HG02763 (cell line): Measurements from ENCODE around the gene BCAS4.

Experiments used
- ATAC-seq: cut with Tn5 transposase; IDR thresholded peaks from one replicate; pipeline ENCODE4 v1.9.1; 2021; ENCODE audit warnings: mild to moderate bottlenecking, moderate library complexity; ENCODE audit not compliant: unreplicated experiment

The BCAS4 gene

DNA sequence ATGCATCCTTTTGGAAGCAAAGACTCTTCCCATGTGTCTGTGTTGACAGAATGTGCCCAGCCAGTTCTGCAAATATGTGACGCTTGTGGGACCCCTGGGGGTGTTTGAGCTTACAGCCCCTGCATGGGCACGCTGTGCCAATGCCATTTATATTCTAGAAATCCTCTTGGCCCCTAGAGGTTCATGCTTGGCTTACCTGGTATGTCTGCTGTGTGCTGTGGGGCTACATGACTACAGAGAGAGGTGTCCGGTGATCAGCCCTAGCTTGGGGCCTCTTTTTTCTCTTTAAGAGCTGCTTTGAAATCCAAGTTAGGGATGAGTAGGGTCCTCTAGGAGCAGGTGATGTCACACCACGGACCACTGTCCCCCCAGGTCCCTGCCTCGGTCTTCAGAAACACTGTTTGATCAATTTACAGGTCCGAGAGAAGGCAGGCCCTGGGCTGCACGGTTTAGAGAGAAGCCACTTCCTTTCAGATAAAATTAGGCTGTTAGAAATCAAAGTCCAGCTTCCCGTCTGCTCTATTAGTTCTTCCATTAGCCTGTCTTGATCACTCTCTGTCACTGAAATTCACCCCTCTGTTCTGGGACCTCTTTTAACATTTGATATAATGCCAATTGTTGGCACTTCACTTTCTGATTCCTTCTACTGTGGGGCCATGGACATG is 26.5 kb downstream of the BCAS4 start:
- no peak for ATAC-seq

DNA sequence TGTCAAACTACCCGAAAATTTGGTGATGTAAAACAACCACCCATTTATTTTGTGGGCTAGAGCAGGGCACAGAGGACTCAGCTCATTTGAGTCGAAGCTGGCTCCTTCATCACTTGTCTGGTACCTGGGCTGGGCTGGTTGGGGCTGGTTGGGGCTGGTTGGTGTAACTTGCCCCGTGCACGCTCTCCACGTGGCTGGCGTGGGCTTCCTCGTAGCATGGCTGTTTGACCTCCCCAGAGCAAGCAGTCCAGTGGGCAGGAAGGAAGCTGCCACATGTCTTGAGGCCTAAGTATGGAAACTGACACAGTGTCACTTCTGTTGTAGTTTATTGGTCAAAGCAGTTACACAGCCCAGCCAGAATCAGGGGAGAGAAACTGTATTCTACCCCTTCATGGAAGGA is 27.1 kb downstream of the BCAS4 start:
- no peak for ATAC-seq

DNA sequence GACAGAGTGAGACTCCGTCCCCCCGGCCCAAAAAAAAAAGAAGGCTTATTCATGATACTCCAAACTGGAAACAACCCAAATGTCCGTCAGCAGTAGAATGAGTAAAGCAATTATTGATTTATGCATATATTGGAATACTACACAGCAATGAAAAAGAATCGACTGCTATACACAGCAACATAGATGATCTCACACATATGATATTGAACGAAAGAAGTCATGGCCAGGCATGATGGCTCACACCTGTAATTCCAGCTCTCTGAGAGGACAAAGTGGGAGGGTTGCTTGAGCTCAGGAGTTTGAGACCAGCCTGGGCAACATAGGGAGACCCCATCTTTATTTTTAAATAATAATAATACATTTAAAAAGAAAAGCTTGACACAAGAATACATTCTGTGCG is 28.5 kb downstream of the BCAS4 start:
- no peak for ATAC-seq

DNA sequence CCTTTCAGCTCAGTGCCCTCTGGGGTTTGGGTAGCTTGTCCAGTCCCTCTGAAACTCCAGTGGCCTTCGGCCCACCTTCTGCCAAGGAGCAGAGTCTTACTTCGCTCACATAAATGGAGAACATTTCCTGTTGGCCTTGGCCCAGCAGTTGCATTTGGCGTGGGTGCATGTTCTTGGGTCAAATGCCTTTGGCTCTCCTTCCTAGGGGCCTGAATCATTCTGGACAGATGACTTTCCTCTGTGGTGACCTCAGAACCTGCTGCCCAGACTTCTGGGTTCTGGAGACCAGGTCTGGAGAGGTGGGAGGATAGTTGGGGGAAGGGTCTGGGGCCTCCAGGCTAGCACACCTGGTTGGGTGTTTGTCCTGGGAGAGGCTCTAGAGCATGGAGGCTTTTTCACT is 29.3 kb downstream of the BCAS4 start:
- no peak for ATAC-seq

DNA sequence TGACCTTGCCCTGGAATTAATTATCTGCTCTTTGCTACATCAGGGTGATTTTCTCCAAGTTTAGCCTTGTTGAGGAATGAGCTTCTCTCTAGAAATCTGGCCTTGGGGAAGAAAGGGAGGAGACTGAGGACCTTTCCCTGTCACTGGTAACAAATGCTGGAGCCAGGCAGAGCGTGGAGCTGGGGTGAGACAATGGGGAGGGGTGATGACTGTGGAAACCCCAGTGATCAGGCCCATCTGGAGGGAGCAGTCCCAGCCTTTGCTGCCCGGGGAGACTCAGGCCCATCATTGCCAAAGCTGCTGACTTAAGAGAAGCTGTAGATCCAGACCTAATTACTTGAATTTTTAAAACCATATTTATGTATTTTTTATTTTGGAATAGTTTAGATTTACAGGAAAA is 31.3 kb downstream of the BCAS4 start:
- ATAC-seq = no peak

DNA sequence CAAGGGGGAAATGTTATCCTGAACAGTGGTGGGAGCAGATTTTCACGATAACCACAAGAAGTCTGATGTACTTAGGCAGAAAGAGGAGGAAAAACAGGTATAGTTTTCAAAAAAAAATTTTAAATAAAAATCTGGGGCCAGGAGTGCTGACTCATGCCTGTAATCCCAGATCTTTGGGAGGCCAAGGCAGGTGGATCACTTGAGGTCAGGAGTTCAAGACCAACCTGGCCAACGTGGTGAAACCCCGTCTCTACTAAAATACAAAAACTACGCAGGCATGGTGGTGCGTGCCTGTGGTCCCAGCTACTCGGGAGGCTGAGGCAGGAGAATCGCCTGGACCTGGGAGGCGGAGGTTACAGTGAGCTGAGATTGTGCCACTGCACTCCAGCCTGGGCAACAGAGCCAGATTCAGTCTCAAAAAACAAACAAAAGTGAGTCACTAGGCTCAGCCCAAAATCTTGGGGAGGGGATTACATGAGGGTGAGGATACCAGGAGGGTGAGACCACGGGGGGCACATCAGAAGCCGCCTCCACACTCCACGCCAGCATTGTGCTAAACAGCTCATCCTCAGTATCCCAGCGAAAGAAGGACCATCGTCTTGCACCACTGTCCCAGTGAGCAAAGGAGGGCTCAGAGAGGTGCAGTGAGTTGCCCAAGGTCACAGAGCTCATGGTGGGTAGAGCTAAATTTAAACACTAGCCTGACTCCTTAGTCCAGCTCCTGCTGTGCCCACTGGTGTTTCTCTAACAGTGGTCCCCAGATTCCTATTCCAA is 33.7 kb downstream of the BCAS4 start:
- ATAC-seq = no peak

DNA sequence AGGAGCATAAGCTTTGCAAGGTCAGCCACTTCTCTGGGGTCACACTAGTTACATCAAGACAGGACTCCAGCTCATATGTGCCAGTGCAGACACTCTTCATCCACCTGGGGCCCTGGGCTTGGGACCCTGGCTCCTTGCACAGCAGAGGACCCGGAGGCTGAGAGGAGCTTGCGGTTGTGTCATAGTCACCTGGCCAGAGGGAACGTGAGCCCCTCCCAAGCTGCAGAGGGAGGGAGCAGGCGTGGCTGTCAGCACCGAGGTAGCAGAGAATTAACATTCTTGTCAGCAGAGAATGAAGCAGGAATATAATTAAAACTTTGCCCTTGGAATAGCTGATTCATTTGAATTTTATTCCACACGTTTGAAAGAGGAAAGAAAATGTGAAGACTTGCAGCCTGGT is 36.8 kb downstream of the BCAS4 start:
- no peak for ATAC-seq

DNA sequence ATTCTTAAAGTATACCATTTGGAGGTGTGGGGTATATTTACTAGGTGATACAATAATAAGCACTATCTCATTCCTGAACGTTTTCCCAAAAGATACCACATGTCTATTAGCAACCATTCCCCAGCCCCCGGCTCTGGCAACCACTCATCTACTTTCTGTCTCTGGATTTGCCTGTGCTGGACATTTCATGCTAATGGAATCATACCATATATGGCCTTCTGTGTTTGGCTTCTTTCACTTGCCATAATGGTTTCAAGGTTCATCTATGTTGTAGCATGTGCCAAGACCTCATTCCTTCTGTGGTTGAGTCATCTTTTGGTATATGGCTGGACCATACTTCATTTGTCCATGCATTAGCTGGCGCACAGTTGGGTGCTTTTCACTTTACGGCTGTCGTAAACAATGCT is 39.7 kb downstream of the BCAS4 start:
- no peak for ATAC-seq

DNA sequence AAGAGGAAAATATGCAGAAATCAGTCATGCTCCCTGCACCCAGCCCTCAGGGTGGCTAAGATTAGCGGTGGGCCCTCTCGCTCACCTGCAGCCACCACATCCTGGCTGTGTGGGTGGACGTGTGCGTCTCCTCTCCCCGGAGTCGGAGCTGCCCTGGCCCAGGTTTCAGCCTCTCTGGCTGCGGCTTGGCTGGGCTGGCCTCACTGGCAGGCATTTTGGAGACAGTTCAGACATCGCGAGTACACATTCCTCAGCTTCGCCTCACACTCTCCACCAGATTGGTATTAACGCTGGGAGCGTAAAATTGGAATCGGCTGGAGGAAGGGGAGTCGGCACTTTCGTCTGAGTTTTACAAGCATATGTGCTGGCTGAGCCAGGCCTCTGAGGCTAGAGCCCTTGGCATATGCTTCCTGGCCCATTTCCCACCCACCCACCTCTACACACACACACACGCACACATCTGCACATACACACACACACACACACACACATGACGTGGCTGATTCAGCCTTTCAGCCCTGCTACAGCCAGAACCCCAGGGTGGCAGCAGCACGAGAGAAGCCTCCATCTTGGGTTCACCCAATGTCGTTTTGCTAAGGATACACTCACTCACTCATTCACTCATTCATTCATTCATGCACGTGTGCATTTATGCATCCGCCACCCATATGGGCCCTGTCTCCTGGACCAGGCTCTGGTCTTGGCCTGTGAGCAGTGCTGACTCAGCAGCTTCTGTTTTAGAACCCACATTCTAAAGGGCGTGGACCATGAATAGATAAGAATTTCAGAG is 42.9 kb downstream of the BCAS4 start:
- ATAC-seq = peak; percentile 79

DNA sequence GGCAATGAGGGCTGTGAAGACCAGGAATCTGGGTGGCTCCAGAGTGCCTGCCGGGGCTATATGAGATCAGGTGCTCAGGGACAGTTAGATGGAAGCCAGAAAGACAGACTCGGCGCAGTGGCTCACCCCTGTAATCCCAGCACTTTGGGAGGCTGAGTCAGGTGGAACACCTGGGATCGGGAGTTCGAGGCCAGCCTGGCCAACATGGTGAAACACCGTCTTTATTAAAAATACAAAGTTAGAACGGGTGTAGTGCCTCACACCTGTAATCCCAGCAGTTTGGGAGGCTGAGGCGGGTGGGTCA is 43.4 kb downstream of the BCAS4 start:
- ATAC-seq = no peak

DNA sequence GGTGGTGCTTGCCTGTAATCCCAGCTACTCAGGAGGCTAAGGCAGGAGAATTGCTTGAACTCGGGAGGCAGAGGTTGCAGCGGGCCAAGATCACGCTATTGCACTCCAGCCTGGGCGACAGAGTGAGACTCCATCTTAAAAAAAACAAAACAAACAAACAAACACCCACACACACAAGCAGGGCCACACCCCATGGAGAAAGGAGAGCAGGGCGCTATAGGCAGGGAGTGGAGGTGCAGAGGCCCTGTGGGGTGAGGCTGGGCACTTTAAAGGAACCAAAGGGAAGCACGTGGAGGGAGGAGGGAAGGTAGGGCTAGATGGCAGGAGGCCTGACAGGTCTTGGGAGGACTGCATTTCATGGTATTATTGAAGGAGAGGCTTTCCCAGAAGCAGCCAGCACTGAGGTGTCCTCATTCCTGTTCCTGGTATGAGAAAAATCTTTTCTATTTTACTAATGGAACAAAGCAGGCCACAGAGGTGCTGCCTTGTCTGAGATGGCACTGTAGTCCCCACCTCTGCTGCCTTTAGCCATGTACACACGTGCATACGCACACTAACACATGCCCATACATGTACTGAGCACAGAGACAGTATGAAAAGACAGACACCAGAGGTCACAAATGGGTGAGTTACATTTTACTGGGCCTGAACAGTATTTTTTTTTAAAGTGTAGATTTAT is 44.0 kb downstream of the BCAS4 start:
- ATAC-seq = no peak

DNA sequence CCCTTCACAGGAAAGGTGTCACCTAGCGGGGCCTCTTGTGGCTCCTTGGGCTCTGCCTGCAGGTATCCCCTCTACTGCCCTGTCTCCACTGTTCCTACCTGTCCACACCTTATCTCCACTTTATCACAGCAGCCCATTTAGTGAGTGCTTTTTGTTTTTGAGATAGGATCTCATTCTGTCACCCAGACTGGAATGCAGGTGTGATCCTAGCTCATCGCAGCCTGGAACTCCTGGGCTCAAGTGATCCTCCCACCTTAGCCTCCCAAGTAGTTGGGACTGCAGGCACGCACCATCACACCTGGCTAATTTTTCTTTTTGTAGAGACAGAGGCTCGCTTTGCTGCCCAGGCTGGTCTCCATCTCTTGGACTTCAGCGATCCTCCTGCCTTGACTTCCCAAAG is 48.0 kb downstream of the BCAS4 start:
- ATAC-seq = no peak

DNA sequence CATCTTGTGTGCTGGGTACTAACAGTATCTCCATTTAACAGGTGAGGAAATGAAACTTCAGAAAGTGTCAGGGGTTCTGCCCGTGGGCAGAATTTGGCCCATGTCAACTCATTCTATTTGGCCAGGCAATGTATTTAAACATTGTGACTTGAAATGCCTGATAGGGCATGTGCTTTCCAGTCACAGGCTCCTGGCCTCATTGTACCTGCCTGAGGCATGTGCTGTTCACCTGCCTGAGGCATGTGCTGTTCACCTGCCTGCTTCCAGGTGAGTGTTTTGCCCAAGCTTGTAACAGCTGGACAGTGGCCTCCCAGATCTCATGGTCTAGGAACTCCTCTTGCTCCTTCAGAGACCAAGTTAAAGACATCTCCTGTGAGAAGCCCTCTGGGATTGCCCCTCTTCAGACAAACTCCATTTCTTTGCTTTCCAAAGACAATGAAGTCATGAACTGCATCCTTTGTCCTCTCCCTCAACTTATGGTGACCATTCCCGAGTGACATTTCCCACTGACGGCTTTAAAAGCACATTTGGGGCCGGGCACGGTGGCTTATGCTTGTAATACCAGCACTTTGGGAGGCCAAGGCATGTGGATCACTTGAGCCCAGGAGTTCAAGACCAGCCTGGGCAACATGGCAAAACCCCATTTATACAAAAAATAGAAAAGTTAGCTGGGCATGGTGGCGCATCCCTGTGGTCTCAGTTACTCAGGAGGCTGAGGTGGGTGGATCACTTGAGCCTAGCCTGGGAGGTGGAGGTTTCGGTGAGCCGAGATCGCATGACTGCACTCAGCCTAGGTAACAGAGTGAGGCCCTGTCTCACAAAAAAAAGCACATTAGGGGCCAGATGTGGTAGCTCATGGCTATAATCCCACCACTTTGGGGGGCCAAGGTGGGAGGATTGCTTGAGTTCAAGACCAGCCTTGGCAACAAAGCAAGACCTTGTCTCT is 48.7 kb downstream of the BCAS4 start:
- no peak for ATAC-seq

DNA sequence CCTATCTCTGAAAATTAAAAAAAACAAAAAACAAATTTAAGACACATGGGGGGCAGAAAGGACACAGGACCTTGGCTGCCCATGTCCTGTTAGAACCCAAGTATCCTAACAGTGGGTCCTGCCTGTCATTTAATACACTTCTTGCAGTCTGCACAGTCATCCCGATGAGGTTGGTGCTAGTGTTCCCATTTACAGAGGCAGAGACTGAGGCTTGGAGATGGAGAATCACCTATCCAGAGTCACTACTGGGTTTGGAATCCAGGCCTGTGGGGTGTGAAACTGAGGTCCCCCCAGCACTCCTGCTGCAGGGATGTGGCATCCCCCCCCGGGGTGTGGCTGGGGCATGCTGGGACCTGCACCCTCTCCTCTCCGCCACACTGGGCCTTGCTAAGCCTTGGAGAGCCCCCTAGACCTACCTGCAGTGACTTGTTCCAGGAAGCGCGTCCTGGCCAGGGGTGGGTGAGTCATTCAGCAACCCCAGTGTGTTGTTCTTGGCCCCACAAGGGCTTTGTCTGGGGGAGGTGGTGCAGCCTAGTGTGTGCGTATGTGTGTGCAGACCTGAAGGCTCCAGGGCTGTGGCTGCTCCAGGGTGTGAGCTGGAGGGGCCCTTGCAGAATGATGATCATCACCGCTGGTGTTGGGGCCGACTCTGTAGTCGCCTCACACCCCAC is 49.7 kb downstream of the BCAS4 start:
- peak; percentile 81 for ATAC-seq

DNA sequence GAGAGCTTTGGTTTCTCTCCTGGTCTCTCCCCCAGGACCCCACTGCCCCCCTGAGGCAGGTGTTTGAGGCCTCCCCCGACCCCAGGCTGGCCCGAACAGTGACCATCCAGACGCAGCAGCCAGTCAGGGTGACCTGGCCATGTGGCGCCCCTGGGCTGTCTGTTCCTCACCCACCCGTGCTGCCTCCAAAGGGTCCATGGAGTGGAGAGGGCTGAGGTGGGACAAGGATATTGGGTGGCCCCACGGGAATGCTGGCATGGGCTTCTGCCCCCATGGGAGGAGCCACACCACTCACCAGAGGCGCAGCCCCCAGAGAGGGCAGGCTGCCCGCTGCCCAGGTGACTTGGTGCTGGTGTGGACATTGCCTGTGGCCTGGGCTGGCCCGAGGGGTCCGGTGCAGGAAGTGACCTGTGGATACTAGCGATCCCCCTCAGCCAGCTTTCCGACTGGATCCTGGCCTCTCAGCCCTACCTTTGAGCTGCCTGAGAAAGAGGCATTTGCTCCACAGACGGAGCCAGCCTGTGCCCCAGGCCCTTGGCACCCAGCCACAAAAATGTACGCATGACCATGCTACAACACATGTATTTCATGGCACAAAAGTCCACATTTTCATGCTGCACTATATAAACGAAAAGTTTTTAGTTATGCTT is 50.8 kb downstream of the BCAS4 start:
- ATAC-seq = no peak

DNA sequence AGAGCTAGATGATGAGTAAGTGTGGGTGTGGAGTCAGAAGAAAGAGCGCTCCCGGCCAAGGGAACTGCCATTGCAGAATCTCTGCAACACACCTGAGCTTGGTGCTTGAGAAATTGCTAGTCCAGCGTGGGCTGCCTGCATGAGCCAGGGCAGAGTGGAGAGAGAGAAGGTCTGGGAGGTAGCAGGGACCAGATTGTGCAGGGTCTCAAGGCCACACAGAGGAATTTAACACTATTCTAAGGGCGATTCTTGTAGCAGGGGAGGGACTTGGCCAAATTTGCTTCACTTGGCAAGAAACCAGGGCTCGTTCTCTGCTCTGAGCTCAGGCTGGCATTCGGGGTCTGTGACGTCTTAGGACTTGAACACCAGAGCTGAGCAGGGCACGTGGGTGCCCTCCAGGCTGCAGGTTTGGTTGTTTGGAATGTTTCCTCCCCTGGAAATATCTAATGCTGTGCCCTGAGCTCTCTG is 53.5 kb downstream of the BCAS4 start:
- ATAC-seq = no peak

DNA sequence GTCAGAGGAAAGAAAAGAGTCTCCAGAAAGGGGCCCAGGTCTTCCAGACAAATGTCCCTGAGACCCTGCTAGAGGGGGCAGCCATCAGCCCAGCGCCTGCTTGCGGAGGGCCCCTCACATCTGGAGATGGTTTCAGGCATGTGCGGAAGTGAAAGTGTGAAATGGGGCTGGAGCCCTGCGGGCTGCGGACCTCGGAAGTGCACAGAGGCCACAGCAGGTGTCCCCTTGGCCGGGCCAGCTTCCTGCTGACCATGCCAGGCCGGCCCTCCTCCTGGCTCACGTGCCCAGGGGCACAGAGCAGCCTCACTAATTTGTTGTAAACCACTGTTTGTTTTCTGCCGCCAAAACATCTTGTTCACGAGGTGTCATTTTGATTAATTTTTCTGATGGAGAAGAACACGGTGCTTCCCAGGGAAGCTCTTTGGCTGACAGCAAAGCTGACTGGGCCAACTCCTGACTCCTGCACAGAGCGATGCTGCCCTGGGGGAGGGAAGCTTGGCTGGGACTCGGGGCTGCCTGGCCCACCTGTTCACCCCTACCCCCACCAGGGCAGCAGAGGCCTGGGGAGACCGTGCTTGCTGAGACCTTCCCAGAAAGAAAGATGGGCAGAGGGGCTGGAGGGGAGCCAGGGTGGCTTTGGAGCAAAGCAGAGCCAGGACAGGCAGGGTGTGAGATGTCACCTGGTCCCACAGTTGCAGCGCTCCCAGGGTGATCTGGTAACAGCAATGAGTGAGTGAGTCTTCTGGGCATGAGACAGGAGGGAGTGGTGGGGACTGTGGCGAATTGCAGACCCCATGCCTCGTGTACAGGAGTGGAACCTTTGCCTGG is 54.2 kb downstream of the BCAS4 start:
- ATAC-seq = no peak

DNA sequence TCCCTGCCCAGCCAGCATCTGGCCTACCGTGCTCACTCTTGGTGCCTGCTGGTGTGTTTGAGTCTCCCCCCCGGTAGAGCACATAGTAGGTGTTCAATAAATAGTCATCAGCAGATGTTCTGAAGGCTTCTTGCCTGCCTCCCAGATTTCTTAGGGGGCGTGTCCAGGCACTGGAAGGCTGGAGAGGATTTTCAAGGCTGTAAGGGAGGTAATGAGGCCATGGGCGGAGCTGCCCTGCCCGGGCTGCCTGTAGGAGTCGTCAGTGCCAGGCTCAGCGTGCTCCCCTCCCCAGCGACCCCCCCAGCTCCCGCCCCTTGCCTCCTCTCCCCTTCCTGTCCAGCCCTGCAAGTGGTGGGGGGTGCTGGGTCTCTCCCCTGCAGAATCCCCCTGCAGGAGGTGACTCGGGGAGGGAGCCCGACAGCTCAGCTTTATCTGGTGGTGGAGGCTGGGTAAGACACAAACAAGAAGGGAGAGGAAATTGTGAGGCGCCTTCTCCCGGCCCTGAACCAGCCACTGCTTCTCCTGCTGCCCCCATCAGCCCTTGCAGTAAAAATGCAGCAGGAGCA is 55.9 kb downstream of the BCAS4 start:
- ATAC-seq = no peak
